Natural killer cell (primary cell): ENCODE results near the gene AKAP13. TPM values are rescaled to one million over a fixed set of nuclear protein-coding genes. Genes with fewer than 3 reads are reported as not detected.
A peak's percentile ranks its signal among the peaks of the same experiment; 100 is the strongest.

Experiments
- ATAC-seq, 3 donors: fragments of 150-1000 bp in 2 of 3; fragments of 200-7000 bp in 1 of 3; cut with Tn5 transposase; 1 replicate in 1 of 3; 2 replicates in 2 of 3; pipeline ENCODE4 v1.10.0; 2021; ENCODE audit warnings: mild to moderate bottlenecking in 2 of 3, moderate library complexity in 2 of 3
- DNase-seq, 2 donors: peaks; one replicate each; pipeline versions ENCODE4 v3.0.0 to v3.0.0-alpha.2; 2013 to 2021; ENCODE audit warnings: mixed read lengths in 1 of 2
- H3K27ac ChIP-seq: one replicate; pipeline ENCODE4 v1.5.1; 2013; ENCODE audit warnings: mild to moderate bottlenecking, low read length
- H3K27me3 ChIP-seq: one replicate; pipeline ENCODE4 v1.6.1; 2013; ENCODE audit warnings: low read length; ENCODE audit not compliant: control insufficient read depth, insufficient read depth
- H3K36me3 ChIP-seq: one replicate; pipeline ENCODE4 v1.6.1; 2013; ENCODE audit warnings: low read length; ENCODE audit not compliant: control insufficient read depth, insufficient read depth
- H3K4me1 ChIP-seq: one replicate; pipeline ENCODE4 v1.6.1; 2013; ENCODE audit warnings: low read length; ENCODE audit not compliant: control insufficient read depth, insufficient read depth
- H3K4me3 ChIP-seq: one replicate; pipeline ENCODE4 v1.5.1; 2013; ENCODE audit warnings: low read length
- H3K9me3 ChIP-seq: one replicate; pipeline ENCODE4 v1.6.1; 2013; ENCODE audit warnings: low read length; ENCODE audit not compliant: control insufficient read depth, insufficient read depth
- H3K27ac Mint-ChIP-seq, 2 donors: one replicate each; pipeline ENCODE4 v1.8.0; 2022; ENCODE audit warnings: mild to moderate bottlenecking in 2 of 2, mixed read lengths in 2 of 2, moderate library complexity in 1 of 2
- H3K27me3 Mint-ChIP-seq, 2 donors: one replicate each; pipeline ENCODE4 v1.8.0; 2022; ENCODE audit warnings: low read depth in 2 of 2, mixed read lengths in 2 of 2
- H3K36me3 Mint-ChIP-seq: one replicate; pipeline ENCODE4 v1.8.0; 2022; ENCODE audit warnings: mixed read lengths
- H3K4me1 Mint-ChIP-seq, 2 donors: one replicate each; pipeline ENCODE4 v1.8.0; 2022; ENCODE audit warnings: mixed read lengths in 2 of 2
- H3K4me3 Mint-ChIP-seq: one replicate; pipeline ENCODE4 v1.8.0; 2022; ENCODE audit warnings: mild to moderate bottlenecking, moderate library complexity, mixed read lengths
- H3K9me3 Mint-ChIP-seq, 2 donors: one replicate each; pipeline ENCODE4 v1.8.0; 2022; ENCODE audit warnings: mixed read lengths in 2 of 2
- WGBS: methylation state at CpG from one replicate; pipeline ENCODE4 v1.1.7; 2013; ENCODE audit warnings: missing lambda C conversion rate; ENCODE audit not compliant: insufficient coverage; 5-methylcytosine and 5-hydroxymethylcytosine counted together
- intact Hi-C: fragments of 100-400 bp; cut with micrococcal nuclease; formaldehyde crosslinking; loops from one replicate; pipeline ENCODE4 v1.14.2; 2022
- total RNA-seq, 4 donors: library from RNA; stranded (reverse); fragments of 120-200 nt in 1 of 4; gene quantifications; one replicate each; pipeline versions ENCODE4 v1.2.3 to v1.2.4, GENCODE V29; 2013 to 2022
- TF ChIP-seq, protein P1 (sequence below): fragments of 200-600 bp; IDR thresholded peaks from one replicate; pipeline ENCODE4 v1.8.0; 2022; ENCODE audit warnings: antibody characterized with exemption

AKAP13 gene
- total RNA-seq, 3 donors from 2014 or later (not counting 1 experiment from before 2014, with no cell fraction given): 573 to 661 (median 647) TPM

DNA sequence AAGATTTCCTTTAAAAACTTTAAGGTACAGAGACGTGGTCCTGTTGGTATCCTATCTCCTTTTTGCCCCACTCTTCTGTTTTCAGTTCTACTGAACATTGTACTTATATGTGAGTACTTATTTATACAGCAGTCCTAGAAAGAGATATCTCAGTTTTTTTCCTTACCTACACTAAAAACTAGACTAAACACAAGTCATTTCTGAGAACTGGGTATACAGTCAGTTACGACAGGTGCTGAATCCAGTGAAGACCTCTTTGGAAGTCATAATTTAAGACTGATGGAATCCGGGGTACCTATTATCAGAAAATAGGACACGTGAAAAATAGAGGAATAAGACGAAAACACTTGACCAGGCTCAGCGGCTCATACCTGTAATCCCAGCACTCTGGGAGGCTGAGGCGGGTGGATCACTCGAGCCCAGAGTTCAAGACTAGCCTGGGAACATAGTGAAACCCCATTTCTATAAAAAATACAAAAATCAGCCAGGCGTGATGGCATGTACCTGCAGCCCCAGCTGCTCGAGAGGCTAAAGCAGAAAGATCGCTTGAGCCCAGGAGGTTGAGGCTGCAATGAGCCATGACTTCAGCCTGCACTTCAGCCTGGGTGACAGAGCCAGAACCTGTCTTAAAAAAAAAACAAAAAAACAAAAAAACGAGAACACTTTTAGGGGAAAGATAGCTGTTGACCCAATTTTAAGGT, 338.0 kb downstream of the AKAP13 start:
- Histone ChIP-seq H3K4me3 (no peak overlapping the region), H3K9me3 (no peaks in the 10 kb centered on the region), H3K27ac (no peak overlapping the region), H3K4me1 (no peaks in the 10 kb centered on the region), H3K36me3 (peaks cover 96% of the 10 kb centered on the region), H3K27me3 (no peaks in the 10 kb centered on the region)
- peaks cover 34 to 41% of the 10 kb centered on the region in 2 donors for H3K4me1 Mint-ChIP-seq
- TF ChIP-seq, protein P1, sequence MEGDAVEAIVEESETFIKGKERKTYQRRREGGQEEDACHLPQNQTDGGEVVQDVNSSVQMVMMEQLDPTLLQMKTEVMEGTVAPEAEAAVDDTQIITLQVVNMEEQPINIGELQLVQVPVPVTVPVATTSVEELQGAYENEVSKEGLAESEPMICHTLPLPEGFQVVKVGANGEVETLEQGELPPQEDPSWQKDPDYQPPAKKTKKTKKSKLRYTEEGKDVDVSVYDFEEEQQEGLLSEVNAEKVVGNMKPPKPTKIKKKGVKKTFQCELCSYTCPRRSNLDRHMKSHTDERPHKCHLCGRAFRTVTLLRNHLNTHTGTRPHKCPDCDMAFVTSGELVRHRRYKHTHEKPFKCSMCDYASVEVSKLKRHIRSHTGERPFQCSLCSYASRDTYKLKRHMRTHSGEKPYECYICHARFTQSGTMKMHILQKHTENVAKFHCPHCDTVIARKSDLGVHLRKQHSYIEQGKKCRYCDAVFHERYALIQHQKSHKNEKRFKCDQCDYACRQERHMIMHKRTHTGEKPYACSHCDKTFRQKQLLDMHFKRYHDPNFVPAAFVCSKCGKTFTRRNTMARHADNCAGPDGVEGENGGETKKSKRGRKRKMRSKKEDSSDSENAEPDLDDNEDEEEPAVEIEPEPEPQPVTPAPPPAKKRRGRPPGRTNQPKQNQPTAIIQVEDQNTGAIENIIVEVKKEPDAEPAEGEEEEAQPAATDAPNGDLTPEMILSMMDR: no peak
- H3K4me3 Mint-ChIP-seq: no peak overlapping the region
- H3K27me3 Mint-ChIP-seq: no peaks in the 10 kb centered on the region
- ATAC-seq (no peak), DNase-seq (no peak)
- peak overlapping the region; percentile 70 to 77 for H3K27ac Mint-ChIP-seq
- 89% methylated on average over 11 of the region's 12 CpGs for WGBS
- peaks cover 31% of the 10 kb centered on the region for H3K36me3 Mint-ChIP-seq
- H3K9me3 Mint-ChIP-seq: no peaks in the 10 kb centered on the region
- intact Hi-C loops: no loop called here

DNA sequence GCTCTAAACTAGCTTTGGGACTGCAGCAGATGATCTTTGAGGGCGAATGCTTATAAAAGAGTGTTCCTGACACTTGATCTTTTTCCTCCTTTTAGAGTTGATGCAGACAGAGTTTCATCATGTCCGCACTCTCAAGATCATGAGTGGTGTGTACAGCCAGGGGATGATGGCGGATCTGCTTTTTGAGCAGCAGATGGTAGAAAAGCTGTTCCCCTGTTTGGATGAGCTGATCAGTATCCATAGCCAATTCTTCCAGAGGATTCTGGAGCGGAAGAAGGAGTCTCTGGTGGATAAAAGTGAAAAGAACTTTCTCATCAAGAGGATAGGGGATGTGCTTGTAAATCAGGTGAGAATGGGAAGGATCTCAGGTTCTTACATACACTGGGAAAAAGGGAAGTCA, 338.6 kb downstream of the AKAP13 start:
- no peaks in the 10 kb centered on the region for H3K27me3 ChIP-seq
- TF ChIP-seq, protein P1: no peak
- H3K36me3 Mint-ChIP-seq: peaks cover 33% of the 10 kb centered on the region
- H3K4me3 Mint-ChIP-seq: no peak overlapping the region
- peak overlapping the region; percentile 49 to 77 for H3K27ac Mint-ChIP-seq
- no peaks in the 10 kb centered on the region for H3K27me3 Mint-ChIP-seq
- H3K27ac ChIP-seq: no peak overlapping the region
- no peaks in the 10 kb centered on the region for H3K9me3 ChIP-seq
- no peak for DNase-seq
- intact Hi-C loops: no loop called here
- H3K4me3 ChIP-seq: no peak overlapping the region
- H3K9me3 Mint-ChIP-seq: no peaks in the 10 kb centered on the region
- H3K4me1 Mint-ChIP-seq: peaks cover 32 to 37% of the 10 kb centered on the region in 2 donors
- 100% methylated on average over 4 of the region's 4 CpGs for WGBS
- H3K4me1 ChIP-seq: peaks cover 3% of the 10 kb centered on the region
- H3K36me3 ChIP-seq: peaks cover 96% of the 10 kb centered on the region
- ATAC-seq: no peak

DNA sequence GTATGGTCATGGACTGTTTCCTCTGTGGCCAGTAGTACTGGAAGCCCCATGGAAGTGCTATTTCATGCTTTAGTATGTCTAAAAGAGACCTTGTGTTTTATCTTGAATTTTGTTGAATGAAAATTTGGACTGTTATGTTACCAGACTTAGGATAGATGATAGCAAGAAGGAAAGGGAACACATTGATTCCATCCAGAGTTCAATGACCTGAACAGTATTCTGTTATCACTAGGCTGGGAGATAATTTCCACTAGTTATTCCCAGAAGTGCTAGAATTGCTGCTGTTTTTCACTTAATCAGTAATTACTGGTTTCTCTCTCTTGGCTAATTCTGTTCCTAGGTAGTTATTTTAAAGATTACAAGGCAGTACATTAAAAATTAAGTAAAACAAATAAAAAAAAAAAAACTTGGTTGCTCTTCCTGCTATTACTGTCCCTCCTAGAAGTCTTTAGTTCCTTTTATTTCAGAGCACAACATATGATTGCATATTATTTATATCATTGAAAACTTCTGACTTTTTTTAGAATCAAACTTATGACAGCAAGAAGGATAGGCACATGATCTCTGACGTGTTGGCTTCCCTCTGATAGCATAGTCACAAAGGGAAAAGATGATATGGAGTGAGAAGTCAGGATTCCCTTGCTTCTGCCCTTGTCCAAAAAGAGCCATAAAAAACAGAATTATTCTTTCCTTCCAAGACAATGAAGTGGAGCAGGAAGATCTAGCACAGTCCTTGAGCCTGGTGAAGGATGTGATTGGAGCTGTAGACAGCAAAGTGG, 342.2 kb downstream of the AKAP13 start:
- Mint-ChIP-seq H3K4me1 (peaks cover 26 to 30% of the 10 kb centered on the region in 2 donors), H3K27me3 (no peaks in the 10 kb centered on the region), H3K4me3 (no peak overlapping the region), H3K36me3 (peaks cover 36% of the 10 kb centered on the region), H3K9me3 (no peaks in the 10 kb centered on the region), H3K27ac (peak overlapping the region; percentile 71 to 91)
- Histone ChIP-seq H3K9me3 (no peaks in the 10 kb centered on the region), H3K27me3 (no peaks in the 10 kb centered on the region), H3K4me3 (no peak overlapping the region), H3K36me3 (peaks cover 99% of the 10 kb centered on the region), H3K27ac (no peak overlapping the region), H3K4me1 (peaks cover 13% of the 10 kb centered on the region)
- TF ChIP-seq, protein P1: no peak
- ATAC-seq (no peak), DNase-seq (no peak)
- intact Hi-C loops: no loop called here
- no CpG with 5 or more reads among the region's 1 CpG for WGBS
